Activated CD4-positive, CD25-positive, alpha-beta regulatory T cell treated with anti-CD3 and anti-CD28 coated beads, Interleukin-2, amount 50 U/mL, for 72 hours (primary cell): ENCODE results near the gene TCIRG1.
"Not testable (repeated sequence)": the region's sequence is repeated elsewhere in the genome, so short reads cannot be mapped to it uniquely, and the experiment has no call there.

Source experiments
- DNase-seq: peaks from one replicate; pipeline ENCODE4 v3.0.0; 2021

Gene TCIRG1

GRCh38 chr11:68038718-68039525 is at the start of gene TCIRG1:
TCIRG1 (plus strand) TSS chr11:68039025; CDS start chr11:68041272, 2,247 bp downstream.
- peak; percentile 64 for DNase-seq

- DNase-seq: not testable (repeated sequence)
These were observed 48.1 kb upstream of the TCIRG1 start for GRCh38 chr11:67990546-67991346.

GRCh38 chr11:67991347-67992121 is 47.3 kb upstream of the TCIRG1 start:
- DNase-seq: not testable (repeated sequence)

- DNase-seq: peak; percentile 51
These were observed 45.0 kb upstream of the TCIRG1 start for GRCh38 chr11:67993821-67994220.

GRCh38 chr11:67994387-67994786 is 44.4 kb upstream of the TCIRG1 start:
- not testable (repeated sequence) for DNase-seq

GRCh38 chr11:67995129-67995528 is 43.7 kb upstream of the TCIRG1 start:
- DNase-seq: not testable (repeated sequence)

- DNase-seq: not testable (repeated sequence)
These were observed 43.2 kb upstream of the TCIRG1 start for GRCh38 chr11:67995579-67995978.

GRCh38 chr11:67996051-67996450 is 42.8 kb upstream of the TCIRG1 start:
- DNase-seq: no peak

GRCh38 chr11:67996622-67997474 is 42.0 kb upstream of the TCIRG1 start:
- peak; percentile 59 for DNase-seq

GRCh38 chr11:67997475-67997921 is 41.3 kb upstream of the TCIRG1 start:
- no peak for DNase-seq

- no peak for DNase-seq
These were observed 40.4 kb upstream of the TCIRG1 start for GRCh38 chr11:67998150-67999045.

- DNase-seq: no peak
These were observed 39.6 kb upstream of the TCIRG1 start for GRCh38 chr11:67999201-67999629.

GRCh38 chr11:67999704-68000103 is 39.1 kb upstream of the TCIRG1 start:
- no peak for DNase-seq

GRCh38 chr11:68002575-68002937 is 36.3 kb upstream of the TCIRG1 start:
- no peak for DNase-seq

- peak; percentile 54 for DNase-seq
These were observed 35.6 kb upstream of the TCIRG1 start for GRCh38 chr11:68002938-68003845.

- peak; percentile 86 for DNase-seq
These were observed 34.8 kb upstream of the TCIRG1 start, which contains the start of gene UNC93B1 for GRCh38 chr11:68003846-68004550. UNC93B1 (minus strand) TSS chr11:68004097; CDS start chr11:68004043, 54 bp downstream.

GRCh38 chr11:68004551-68005335 is 34.1 kb upstream of the TCIRG1 start:
- no peak for DNase-seq

- no peak for DNase-seq
These were observed 32.1 kb upstream of the TCIRG1 start for GRCh38 chr11:68006606-68007166.
